Stimulated activated CD4-positive, alpha-beta T cell treated with anti-CD3 and anti-CD28 coated beads, Interleukin-1b, Interleukin-23, amount 100 ng/mL, for 1 hour (primary cell): ENCODE measurements around the gene HOXB3.

Experiments
- DNase-seq, 2 donors: peaks; one replicate each; pipeline ENCODE4 v3.0.0-alpha.2; 2020; ENCODE audit warnings: low read depth in 2 of 2

Gene HOXB3

GRCh38 chr17:48500435-48501426 lies 89.3 kb downstream of the HOXB3 start:
- DNase-seq, result no peak

- no peak for DNase-seq
Measured at GRCh38 chr17:48499735-48500434, 90.2 kb downstream of the HOXB3 start.

GRCh38 chr17:48499248-48499647 lies 90.8 kb downstream of the HOXB3 start:
- DNase-seq, result no peak
